CD14-positive monocyte (primary cell): ENCODE data around the gene ZBTB44. TPM values are rescaled to one million over a fixed set of nuclear protein-coding genes. Genes with fewer than 3 reads are reported as not detected.

Experiments
- DNase-seq, 3 donors: peaks; one replicate each; pipeline ENCODE4 v3.0.0-alpha.2; 2011 to 2022
- H2AFZ ChIP-seq: 2 replicates; pipeline ENCODE4 v1.6.0; 2012; ENCODE audit warnings: mild to moderate bottlenecking, low read depth, low read length, inconsistent platforms; ENCODE audit not compliant: insufficient read depth, poor library complexity, severe bottlenecking
- H3K27ac ChIP-seq, 2 donors: 1 replicate in 1 of 2; 2 replicates in 1 of 2; pipeline ENCODE4 v1.5.1; 2012 to 2013; ENCODE audit warnings: low read length in 2 of 2, control low read depth in 1 of 2, inconsistent platforms in 1 of 2, low read depth in 1 of 2, mild to moderate bottlenecking in 1 of 2
- H3K27me3 ChIP-seq, 2 donors: one replicate each; pipeline versions ENCODE4 v1.6.0 to v1.6.1; 2011 to 2013; ENCODE audit warnings: low read length in 2 of 2; ENCODE audit not compliant: control insufficient read depth in 2 of 2, insufficient read depth in 2 of 2
- H3K36me3 ChIP-seq, 2 donors: replicated peaks in 1 of 2; 1 replicate in 1 of 2; 2 replicates in 1 of 2; pipeline versions ENCODE4 v1.5.1 to v1.6.1; 2012 to 2013; ENCODE audit warnings: low read length in 2 of 2, control low read depth in 1 of 2, inconsistent platforms in 1 of 2, mild to moderate bottlenecking in 1 of 2; ENCODE audit not compliant: insufficient read depth in 2 of 2, control insufficient read depth in 1 of 2
- H3K4me1 ChIP-seq, 2 donors: 1 replicate in 1 of 2; 2 replicates in 1 of 2; pipeline versions ENCODE4 v1.5.1 to v1.6.1; 2012 to 2013; ENCODE audit warnings: low read length in 2 of 2, control low read depth in 1 of 2, inconsistent platforms in 1 of 2, mild to moderate bottlenecking in 1 of 2, moderate library complexity in 1 of 2; ENCODE audit not compliant: insufficient read depth in 2 of 2, control insufficient read depth in 1 of 2
- H3K4me2 ChIP-seq: replicated peaks from 2 replicates; pipeline ENCODE3; 2012; ENCODE audit warnings: low read length, moderate library complexity, mild to moderate bottlenecking; ENCODE audit not compliant: poor library complexity, severe bottlenecking; ENCODE audit errors: extremely low read depth
- H3K4me3 ChIP-seq, 3 experiments: fragments of 200-600 bp in 1 of 3; sonication (generic) in 1 of 3; replicated peaks in 1 of 3; 1 replicate in 2 of 3; 2 replicates in 1 of 3; pipeline ENCODE4 v1.5.1; 2011 to 2013; ENCODE audit warnings: low read length in 3 of 3, mild to moderate bottlenecking in 3 of 3, control low read depth in 2 of 3, low read depth in 2 of 3, inconsistent platforms in 1 of 3, moderate library complexity in 1 of 3
- H3K79me2 ChIP-seq: 2 replicates; pipeline ENCODE4 v1.6.0; 2012; ENCODE audit warnings: mild to moderate bottlenecking, control low read depth, inconsistent platforms, low read length, moderate library complexity; ENCODE audit not compliant: insufficient read depth
- H3K9ac ChIP-seq: 2 replicates; pipeline ENCODE4 v1.6.0; 2017; ENCODE audit warnings: low read length, mild to moderate bottlenecking; ENCODE audit not compliant: insufficient read depth, poor library complexity, severe bottlenecking
- H3K9me3 ChIP-seq, 2 donors: replicated peaks in 1 of 2; 1 replicate in 1 of 2; 2 replicates in 1 of 2; pipeline versions ENCODE4 v1.5.1 to v1.6.1; 2012 to 2013; ENCODE audit warnings: low read length in 2 of 2, control low read depth in 1 of 2; ENCODE audit not compliant: control insufficient read depth in 1 of 2, insufficient read depth in 1 of 2
- H4K20me1 ChIP-seq: 2 replicates; pipeline ENCODE4 v1.6.0; 2012; ENCODE audit warnings: mild to moderate bottlenecking, low read length, control low read depth, moderate library complexity; ENCODE audit not compliant: insufficient read depth
- H3K27ac Mint-ChIP-seq, 7 donors: one replicate each; pipeline ENCODE4 v1.8.0; 2020; ENCODE audit warnings: mild to moderate bottlenecking in 7 of 7, mixed read lengths in 7 of 7, moderate library complexity in 6 of 7, inconsistent platforms in 2 of 7
- H3K27me3 Mint-ChIP-seq, 3 donors: one replicate each; pipeline ENCODE4 v1.8.0; 2021 to 2022; ENCODE audit warnings: low read depth in 3 of 3, mild to moderate bottlenecking in 3 of 3, mixed read lengths in 3 of 3, moderate library complexity in 3 of 3, inconsistent platforms in 1 of 3
- H3K36me3 Mint-ChIP-seq, 2 donors: one replicate each; pipeline ENCODE4 v1.8.0; 2020; ENCODE audit warnings: mixed read lengths in 2 of 2, inconsistent platforms in 1 of 2, mild to moderate bottlenecking in 1 of 2
- H3K4me1 Mint-ChIP-seq: one replicate; pipeline ENCODE4 v1.8.0; 2020; ENCODE audit warnings: mild to moderate bottlenecking, mixed read lengths
- H3K4me3 Mint-ChIP-seq, 2 donors: one replicate each; pipeline ENCODE4 v1.8.0; 2020; ENCODE audit warnings: mild to moderate bottlenecking in 2 of 2, mixed read lengths in 2 of 2, moderate library complexity in 1 of 2
- H3K9me3 Mint-ChIP-seq, 7 donors: one replicate each; pipeline ENCODE4 v1.8.0; 2020 to 2022; ENCODE audit warnings: mixed read lengths in 7 of 7, mild to moderate bottlenecking in 6 of 7, moderate library complexity in 6 of 7, inconsistent platforms in 2 of 7
- WGBS: methylation state at CpG from one replicate; pipeline ENCODE4 v1.1.5; 2013; ENCODE audit warnings: missing lambda C conversion rate; ENCODE audit not compliant: insufficient coverage; 5-methylcytosine and 5-hydroxymethylcytosine counted together
- intact Hi-C, 2 donors: fragments of 100-400 bp; cut with micrococcal nuclease; formaldehyde crosslinking; loops; one replicate each; pipeline versions ENCODE4 v1.15.0 to v1.15.1; 2023
- polyA plus RNA-seq, 3 donors: library from polyadenylated mRNA; depleted of rRNA in 1 of 3; unstranded in 2 of 3; stranded (reverse) in 1 of 3; fragments of 300-500 nt in 2 of 3; fragments of >200 nt in 1 of 3; fragmentation: Illumina TruSeq in 2 of 3; gene quantifications; 1 replicate in 2 of 3; 2 replicates in 1 of 3; pipeline ENCODE4 v1.2.3, GENCODE V29; 2012 to 2021
- TF ChIP-seq, protein P1 (sequence below): fragments of 200-600 bp; IDR thresholded peaks from one replicate; pipeline ENCODE4 v1.8.0; 2022; ENCODE audit warnings: antibody characterized with exemption, mild to moderate bottlenecking

Gene ZBTB44
- polyA plus RNA-seq, 3 donors: 2.4 to 21.3 (median 2.7) TPM

DNA sequence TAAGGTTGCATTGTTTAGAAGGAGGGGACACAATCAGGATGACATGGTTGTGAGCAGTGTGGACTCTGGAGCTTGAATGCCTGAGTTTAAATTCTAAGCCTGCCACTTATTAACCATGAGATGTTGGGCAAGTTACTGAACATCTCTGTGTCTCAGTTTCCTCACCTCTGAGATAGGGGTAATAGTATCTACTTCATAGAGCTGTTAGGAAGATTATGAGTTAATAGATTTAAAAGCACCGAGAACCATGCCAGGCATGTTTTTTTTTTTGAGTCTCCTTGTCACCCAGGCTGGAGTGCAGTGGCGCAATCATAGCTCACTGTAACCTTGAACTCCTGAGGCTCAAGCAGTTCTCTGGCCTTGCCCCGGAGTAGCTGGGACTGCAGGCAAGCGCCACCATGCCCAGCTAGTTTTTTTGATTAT lies 121.9 kb downstream of the ZBTB44 start:
- Mint-ChIP-seq H3K27me3 (peaks cover 0 to 1% (median 0%) of the 10 kb centered on the region in 3 donors), H3K36me3 (peaks cover 57 to 75% of the 10 kb centered on the region in 2 donors), H3K4me3 (no peak overlapping the region), H3K9me3 (peaks cover 0 to 4% (median 0%) of the 10 kb centered on the region in 7 donors), H3K27ac (no peak overlapping the region), H3K4me1 (peaks cover 5% of the 10 kb centered on the region)
- H3K9me3 ChIP-seq: no peaks in the 10 kb centered on the region
- no peak overlapping the region for H3K4me3 ChIP-seq
- peaks cover 7 to 8% of the 10 kb centered on the region in 2 donors for H3K4me1 ChIP-seq
- H3K27me3 ChIP-seq: no peaks in the 10 kb centered on the region
- peaks cover 43 to 84% of the 10 kb centered on the region in 2 donors for H3K36me3 ChIP-seq
- H3K79me2 ChIP-seq: no peaks in the 10 kb centered on the region
- H3K9ac ChIP-seq: no peak overlapping the region
- H2AFZ ChIP-seq: no peak overlapping the region
- WGBS: 67% methylated on average over 2 of the region's 4 CpGs
- no peak overlapping the region for H3K4me2 ChIP-seq
- TF ChIP-seq, protein P1, sequence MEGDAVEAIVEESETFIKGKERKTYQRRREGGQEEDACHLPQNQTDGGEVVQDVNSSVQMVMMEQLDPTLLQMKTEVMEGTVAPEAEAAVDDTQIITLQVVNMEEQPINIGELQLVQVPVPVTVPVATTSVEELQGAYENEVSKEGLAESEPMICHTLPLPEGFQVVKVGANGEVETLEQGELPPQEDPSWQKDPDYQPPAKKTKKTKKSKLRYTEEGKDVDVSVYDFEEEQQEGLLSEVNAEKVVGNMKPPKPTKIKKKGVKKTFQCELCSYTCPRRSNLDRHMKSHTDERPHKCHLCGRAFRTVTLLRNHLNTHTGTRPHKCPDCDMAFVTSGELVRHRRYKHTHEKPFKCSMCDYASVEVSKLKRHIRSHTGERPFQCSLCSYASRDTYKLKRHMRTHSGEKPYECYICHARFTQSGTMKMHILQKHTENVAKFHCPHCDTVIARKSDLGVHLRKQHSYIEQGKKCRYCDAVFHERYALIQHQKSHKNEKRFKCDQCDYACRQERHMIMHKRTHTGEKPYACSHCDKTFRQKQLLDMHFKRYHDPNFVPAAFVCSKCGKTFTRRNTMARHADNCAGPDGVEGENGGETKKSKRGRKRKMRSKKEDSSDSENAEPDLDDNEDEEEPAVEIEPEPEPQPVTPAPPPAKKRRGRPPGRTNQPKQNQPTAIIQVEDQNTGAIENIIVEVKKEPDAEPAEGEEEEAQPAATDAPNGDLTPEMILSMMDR: no peak
- DNase-seq: no peak
- no peaks in the 10 kb centered on the region for H4K20me1 ChIP-seq
- H3K27ac ChIP-seq: no peak overlapping the region
- intact Hi-C loops: no loop called here

DNA sequence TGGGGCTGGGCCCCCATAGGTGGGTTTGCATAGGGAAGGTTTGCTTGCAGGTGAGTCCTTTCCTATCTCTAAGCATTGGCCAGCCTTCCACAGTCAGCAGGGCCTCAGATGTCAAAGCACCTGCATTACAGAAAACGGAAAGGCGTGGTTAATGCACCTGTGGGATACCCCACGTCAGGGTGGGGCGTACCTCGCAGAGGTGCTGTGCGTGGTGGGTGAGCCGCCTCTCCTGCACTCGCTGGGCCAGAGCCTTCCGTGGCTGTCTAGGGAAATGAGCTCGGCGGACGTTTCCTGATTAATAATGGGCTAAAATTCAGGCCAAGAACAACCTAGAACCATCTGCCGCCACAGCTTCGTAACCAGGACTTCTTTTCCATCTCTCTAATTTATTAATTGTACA lies 122.8 kb downstream of the ZBTB44 start:
- Histone ChIP-seq H3K27ac (no peak overlapping the region), H3K9me3 (no peaks in the 10 kb centered on the region), H3K9ac (no peak overlapping the region), H3K27me3 (no peaks in the 10 kb centered on the region), H3K4me3 (no peak overlapping the region), H2AFZ (no peak overlapping the region), H3K4me1 (peaks cover 7 to 8% of the 10 kb centered on the region in 2 donors), H3K36me3 (peaks cover 35 to 74% of the 10 kb centered on the region in 2 donors), H4K20me1 (peaks cover 5% of the 10 kb centered on the region), H3K4me2 (no peak overlapping the region), H3K79me2 (no peaks in the 10 kb centered on the region)
- DNase-seq: no peak
- H3K27me3 Mint-ChIP-seq: peaks cover 0 to 1% (median 0%) of the 10 kb centered on the region in 3 donors
- H3K4me3 Mint-ChIP-seq: no peak overlapping the region
- 92% methylated on average over 9 of the region's 14 CpGs for WGBS
- peaks cover 5% of the 10 kb centered on the region for H3K4me1 Mint-ChIP-seq
- peaks cover 0 to 4% (median 0%) of the 10 kb centered on the region in 7 donors for H3K9me3 Mint-ChIP-seq
- intact Hi-C loops: no loop called here
- peaks cover 52 to 70% of the 10 kb centered on the region in 2 donors for H3K36me3 Mint-ChIP-seq
- TF ChIP-seq, protein P1: no peak
- peak overlapping the region in 2 of 7 donors; percentile 11 to 17 for H3K27ac Mint-ChIP-seq
